ENCODE data around the gene PIP4K2A. TPM values are rescaled to one million over a fixed set of nuclear protein-coding genes. Genes with fewer than 3 reads are reported as not detected.

Gene PIP4K2A
- total RNA-seq = 10 to 100 TPM in 1 of 4 donors, 1 to 10 TPM in 3; 3.1 to 19.1 (median 7.6) TPM

- WGBS, 2 donors = 28 to 65% methylated on average over 9 to 13 of the region's 83 CpGs
- peaks cover 5 to 47% (median 13%) of the 10 kb centered on the region in 3 donors for H3K4me1 ChIP-seq
- H3K9me3 ChIP-seq = no peaks in the 10 kb centered on the region
- no peaks in the 10 kb centered on the region for H3K36me3 ChIP-seq
- TF ChIP-seq CTCF (IDR thresholded peaks at IDR 0.05) (no peak), POLR2A (IDR thresholded peaks at IDR 0.05) (peak in 2 of 4 donors; percentile 38 to 62)
- H3K4me3 ChIP-seq = peak within 1 kb of the TSS; percentile 73 to 99 (median 95)
- peak; percentile 16 for DNase-seq
- H3K27ac ChIP-seq = peak within 1 kb of the TSS; percentile 83 to 97 (median 86)
- no peaks in the 10 kb centered on the region for H3K27me3 ChIP-seq
- intact Hi-C loops (cut with DNase I) = no loop called here
Measured at GRCh38 chr10:22714479-22715289, at the start of gene PIP4K2A. Gene PIP4K2A (minus strand): TSS chr10:22714578. CDS start chr10:22714326, 252 bp downstream.

GRCh38 chr10:22761569-22762220 lies 47.3 kb upstream of the PIP4K2A start:
- 67 to 94% methylated on average over 1 of the region's 1 CpG for WGBS, 2 donors
- H3K4me1 ChIP-seq = peaks cover 0 to 25% (median 12%) of the 10 kb centered on the region in 3 donors
- no peak for TF ChIP-seq POLR2A (IDR thresholded peaks at IDR 0.05)
- no peak for TF ChIP-seq CTCF (IDR thresholded peaks at IDR 0.05)

GRCh38 chr10:22760025-22760424 lies 45.6 kb upstream of the PIP4K2A start:
- Histone ChIP-seq H3K9me3 (no peaks in the 10 kb centered on the region), H3K4me1 (peaks cover 0 to 10% (median 8%) of the 10 kb centered on the region in 3 donors)
- intact Hi-C loops (cut with DNase I) = no loop called here

More at GRCh38 chr10:22761569-22762220, 47.3 kb upstream of the PIP4K2A start:
- H3K4me3 ChIP-seq = no peak overlapping the region
- H3K27ac ChIP-seq = no peak overlapping the region
- no peaks in the 10 kb centered on the region for H3K9me3 ChIP-seq
- intact Hi-C loops (cut with DNase I) = no loop called here
- no peak for DNase-seq
- no peaks in the 10 kb centered on the region for H3K27me3 ChIP-seq
- no peaks in the 10 kb centered on the region for H3K36me3 ChIP-seq

GRCh38 chr10:22758867-22759266 lies 44.5 kb upstream of the PIP4K2A start:
- TF ChIP-seq POLR2A (IDR thresholded peaks at IDR 0.05) = no peak
- TF ChIP-seq CTCF (IDR thresholded peaks at IDR 0.05) = no peak
- WGBS, 2 donors = 89 to 94% methylated on average over 6 of the region's 6 CpGs
- H3K27me3 ChIP-seq = no peaks in the 10 kb centered on the region
- H3K4me3 ChIP-seq = no peak overlapping the region
- H3K36me3 ChIP-seq = no peaks in the 10 kb centered on the region
- no peaks in the 10 kb centered on the region for H3K9me3 ChIP-seq
- no peaks in the 10 kb centered on the region for H3K4me1 ChIP-seq
- no peak overlapping the region for H3K27ac ChIP-seq
- intact Hi-C loops (cut with DNase I) = no loop called here
- DNase-seq = no peak

More at GRCh38 chr10:22760025-22760424, 45.6 kb upstream of the PIP4K2A start:
- H3K27ac ChIP-seq = no peak overlapping the region
- no peak overlapping the region for H3K4me3 ChIP-seq
- H3K27me3 ChIP-seq = no peaks in the 10 kb centered on the region
- no peak for DNase-seq
- H3K36me3 ChIP-seq = no peaks in the 10 kb centered on the region
- TF ChIP-seq CTCF (IDR thresholded peaks at IDR 0.05) (no peak), POLR2A (IDR thresholded peaks at IDR 0.05) (no peak)

GRCh38 chr10:22754296-22754695 lies 39.9 kb upstream of the PIP4K2A start:
- no peak for DNase-seq
- H3K4me1 ChIP-seq = no peaks in the 10 kb centered on the region
- H3K36me3 ChIP-seq = no peaks in the 10 kb centered on the region
- H3K27ac ChIP-seq = no peak overlapping the region
- H3K27me3 ChIP-seq = no peaks in the 10 kb centered on the region
- intact Hi-C loops (cut with DNase I) = no loop called here
- TF ChIP-seq POLR2A (IDR thresholded peaks at IDR 0.05) = no peak
- H3K4me3 ChIP-seq = no peak overlapping the region
- 81 to 83% methylated on average over 4 of the region's 4 CpGs for whole genome bisulfite sequencing, 2 donors
- no peaks in the 10 kb centered on the region for H3K9me3 ChIP-seq
